ENCODE results near the gene PCMT1. TPM values are rescaled to one million over a fixed set of nuclear protein-coding genes. Genes with fewer than 3 reads are reported as not detected.

Gene PCMT1
- total and polyA plus RNA-seq, 9 of the 15 experiments (the other 6 are each of a cell fraction or from before 2014, with no cell fraction given): 217 to 541 (median 327) TPM

- TF ChIP-seq ZNF655 (CRISPR knock-in tag; IDR thresholded peaks at IDR 0.05) (no peak), HNRNPK (IDR thresholded peaks at IDR 0.05; ENCODE audit: low read depth, low read length, poor library complexity, severe bottlenecking) (peak; percentile 45), ELF4 (CRISPR knock-in tag; IDR thresholded peaks at IDR 0.05) (no peak), UBTF (IDR thresholded peaks at IDR 0.05; ENCODE audit: borderline replicate concordance in 1 of 2, low read depth in 2 of 2, low read length in 2 of 2) (peak; percentile 98), EHMT2 (IDR thresholded peaks at IDR 0.05) (no peak), CHAMP1 (IDR thresholded peaks at IDR 0.05) (no peak), GTF3C2 (IDR thresholded peaks at IDR 0.05; ENCODE audit: borderline replicate concordance, extremely low read depth, insufficient read length) (no peak), MBD1 (CRISPR knock-in tag; IDR thresholded peaks at IDR 0.05) (no peak), CBFA2T3 (IDR thresholded peaks at IDR 0.05) (no peak), ZEB2 (IDR thresholded peaks at IDR 0.05) (no peak), MCM5 (IDR thresholded peaks at IDR 0.05; ENCODE audit: low read depth) (no peak), HIVEP1 (CRISPR knock-in tag; IDR thresholded peaks at IDR 0.05) (no peak), NCOA4 (IDR thresholded peaks at IDR 0.05; ENCODE audit: partially characterized antibody) (no peak), MEIS2 (IDR thresholded peaks at IDR 0.05; ENCODE audit: partially characterized antibody) (no peak)
These were observed 31.7 kb upstream of the PCMT1 start, which contains the start of gene LATS1 (continued) for GRCh38 chr6:149717588-149718458.
